HG02623 (cell line): ENCODE data around the gene AXIN2.
"Not testable (repeated sequence)": the region's sequence is repeated elsewhere in the genome, so short reads cannot be mapped to it uniquely, and the experiment has no call there.

ENCODE experiments used
- ATAC-seq: cut with Tn5 transposase; IDR thresholded peaks from one replicate; pipeline ENCODE4 v1.9.1; 2021; ENCODE audit warnings: moderate library complexity; ENCODE audit not compliant: unreplicated experiment

AXIN2 gene

GRCh38 chr17:65523853-65524664, 37.4 kb downstream of the AXIN2 start:
- no peak for ATAC-seq

GRCh38 chr17:65523411-65523810, 38.0 kb downstream of the AXIN2 start:
- ATAC-seq = no peak

- ATAC-seq = no peak
These were observed 38.6 kb downstream of the AXIN2 start for GRCh38 chr17:65522751-65523404.

DNA sequence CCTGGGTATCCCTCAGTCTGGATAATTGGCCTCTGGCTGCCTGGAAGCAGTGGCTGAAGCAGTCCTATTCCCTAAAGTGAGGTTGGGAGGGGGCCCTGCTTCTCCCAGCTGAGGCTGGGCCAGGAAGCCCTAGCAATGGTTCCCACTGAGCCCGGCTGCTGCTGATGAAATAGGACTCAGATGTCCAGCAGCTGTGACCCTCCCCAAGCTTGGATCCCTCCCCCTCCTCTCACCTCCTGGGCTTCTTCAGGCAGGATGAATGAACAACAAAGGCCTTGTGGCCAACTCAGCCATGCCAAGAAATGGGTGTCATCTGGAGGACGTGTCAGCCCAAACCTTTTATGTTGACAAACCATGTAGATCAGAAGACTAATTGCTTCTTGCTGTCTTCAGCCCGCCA, 42.0 kb downstream of the AXIN2 start:
- ATAC-seq = no peak

DNA sequence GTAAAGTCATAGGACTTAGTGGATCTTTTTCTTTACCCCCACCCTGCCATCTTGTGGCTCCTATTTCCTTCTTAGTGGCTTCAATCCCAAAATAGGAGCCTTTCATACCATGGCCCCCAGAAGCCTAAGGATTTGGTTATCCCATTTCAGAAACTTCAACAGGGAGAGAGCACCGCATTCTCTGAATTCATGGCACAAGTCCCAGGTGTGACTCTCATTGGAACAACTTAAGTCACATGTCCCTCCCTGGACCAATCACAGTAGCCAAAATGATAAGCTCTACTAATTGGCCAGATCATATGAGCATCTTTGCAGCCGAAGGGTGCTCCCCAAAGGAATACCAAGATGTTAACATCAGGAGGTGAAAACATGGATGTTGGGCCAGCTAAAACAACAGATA, 43.2 kb downstream of the AXIN2 start:
- no peak for ATAC-seq

DNA sequence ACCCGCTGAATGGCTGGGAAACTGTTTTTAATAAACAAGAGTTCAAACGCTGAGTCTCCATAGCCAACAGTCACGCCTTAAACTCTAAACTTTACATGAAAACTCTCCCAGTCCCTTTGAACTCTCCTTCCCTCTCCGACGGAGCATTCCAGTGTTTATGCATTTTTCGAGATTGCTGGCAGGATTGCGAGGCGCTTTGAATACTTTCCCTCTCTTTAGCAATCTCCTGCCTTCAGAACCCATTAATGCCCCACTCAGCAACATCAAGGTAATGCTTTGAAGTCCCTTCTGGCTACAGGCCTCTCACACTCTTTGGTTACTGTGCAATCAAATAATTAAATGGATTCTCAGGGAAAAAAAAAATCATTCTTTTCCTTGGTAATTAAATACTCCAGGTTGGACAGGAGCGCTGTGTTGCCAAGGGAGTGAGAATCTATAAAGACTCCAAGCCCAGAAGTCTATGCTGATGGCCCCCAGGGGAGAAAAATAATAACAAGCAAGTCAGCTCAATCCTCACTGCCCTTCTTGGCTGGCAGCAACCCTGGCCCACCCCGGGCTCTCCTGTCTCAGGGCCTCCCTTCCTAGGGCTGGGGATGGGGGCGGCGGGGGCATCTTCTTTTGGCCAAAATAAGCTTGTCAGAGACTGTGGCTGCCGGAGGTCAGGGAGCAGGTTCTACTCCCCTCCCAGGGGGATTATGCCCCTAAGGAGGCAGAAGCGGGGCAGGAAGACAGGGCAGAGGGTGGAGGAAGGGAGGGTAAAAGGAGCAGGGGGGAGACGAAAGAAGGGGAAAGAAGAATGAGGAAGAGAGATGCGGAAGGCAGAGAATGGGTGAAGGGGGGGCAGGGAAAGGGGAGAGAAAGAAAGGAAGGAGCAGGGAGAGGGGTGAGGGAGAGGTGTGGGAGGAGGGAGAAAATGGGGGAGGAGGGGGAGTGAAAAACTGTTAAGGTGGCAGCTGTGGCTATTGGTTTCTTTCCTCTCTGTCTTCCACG, 45.2 kb downstream of the AXIN2 start:
- ATAC-seq = no peak

GRCh38 chr17:65515512-65515911, 45.9 kb downstream of the AXIN2 start:
- ATAC-seq = no peak

DNA sequence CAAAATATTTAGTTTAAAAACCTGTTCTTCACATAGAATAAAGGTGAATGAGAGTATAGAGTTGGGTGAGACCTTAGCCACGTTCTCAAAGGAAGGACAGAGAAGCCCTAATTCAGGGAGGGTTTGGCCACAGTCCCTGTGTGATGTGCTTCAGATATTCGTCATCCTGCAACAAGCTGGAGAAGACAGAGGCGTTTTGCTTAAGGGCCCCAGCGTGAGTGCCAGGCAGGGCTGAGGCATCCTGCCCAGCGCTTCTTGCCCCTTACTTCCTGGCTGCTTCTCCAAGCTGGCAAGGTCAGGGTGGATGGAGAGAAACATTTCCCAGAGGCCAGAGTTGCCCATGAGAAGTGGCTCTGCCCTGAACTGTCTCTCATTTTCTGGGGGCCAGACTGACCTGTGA, 46.9 kb downstream of the AXIN2 start:
- ATAC-seq = no peak

GRCh38 chr17:65514082-65514481, 47.4 kb downstream of the AXIN2 start:
- ATAC-seq = no peak

- no peak for ATAC-seq
These were observed 50.1 kb downstream of the AXIN2 start for GRCh38 chr17:65511316-65511715.

DNA sequence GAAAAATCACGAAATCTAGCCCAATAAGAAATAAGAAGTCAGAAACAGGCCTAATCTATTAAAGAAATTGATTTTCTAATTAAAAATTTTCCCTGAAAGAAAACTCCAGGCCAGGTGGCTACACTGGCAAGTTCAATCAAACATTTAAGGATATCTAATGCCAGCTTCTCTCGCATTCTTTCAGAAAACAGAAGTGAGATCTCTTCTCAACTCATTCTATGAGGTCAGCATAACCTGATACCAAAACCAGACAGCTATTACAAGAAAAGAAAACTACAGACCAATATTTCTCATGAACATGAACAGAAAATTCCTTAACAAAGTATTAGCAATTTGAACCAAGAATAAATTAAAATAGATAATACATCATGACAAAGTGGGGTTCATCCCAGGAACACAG, 52.4 kb downstream of the AXIN2 start:
- ATAC-seq = no peak

DNA sequence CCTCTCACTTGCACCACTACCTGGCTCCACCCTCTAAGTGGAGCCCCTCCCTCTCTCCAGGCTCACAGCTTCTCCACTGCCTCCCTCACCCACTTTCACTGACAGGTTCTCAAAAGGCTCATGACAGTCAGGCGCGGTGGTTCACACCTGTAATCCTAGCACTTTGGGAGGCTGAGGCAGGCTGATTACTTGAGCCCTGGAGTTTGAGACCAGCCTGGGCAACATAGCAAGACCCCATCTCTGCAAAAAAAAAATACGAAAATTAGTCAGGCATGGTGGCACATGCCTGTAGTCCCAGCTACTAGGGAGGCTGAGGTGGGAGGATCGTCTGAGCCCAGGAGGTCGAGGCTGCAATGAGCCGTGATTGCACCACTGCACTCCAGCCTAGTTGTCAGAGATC, 56.8 kb downstream of the AXIN2 start:
- ATAC-seq = not testable (repeated sequence)

- ATAC-seq = no peak
These were observed 57.3 kb downstream of the AXIN2 start for GRCh38 chr17:65504141-65504540.

- no peak for ATAC-seq
These were observed 57.9 kb downstream of the AXIN2 start for GRCh38 chr17:65503557-65503956.

DNA sequence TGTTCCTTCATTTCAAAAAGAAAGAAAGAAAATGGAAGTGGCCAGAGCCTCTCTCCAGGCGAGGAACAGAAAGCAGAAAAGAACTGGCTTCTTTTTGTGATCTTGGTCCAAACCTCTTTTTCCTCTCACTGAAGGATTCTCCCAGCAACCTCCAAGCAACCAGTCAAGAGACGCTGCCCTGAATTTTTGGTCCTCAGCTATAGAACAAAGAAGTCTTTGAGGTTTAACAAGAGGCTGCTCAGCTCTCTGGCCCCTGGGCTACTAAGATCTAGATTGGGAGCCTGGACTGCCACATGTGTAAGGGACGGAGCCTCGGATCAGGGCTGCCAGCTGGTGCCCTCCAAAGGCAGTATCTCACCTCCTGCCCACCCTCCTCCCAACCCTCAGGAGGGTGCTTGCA, 62.6 kb downstream of the AXIN2 start:
- no peak for ATAC-seq

DNA sequence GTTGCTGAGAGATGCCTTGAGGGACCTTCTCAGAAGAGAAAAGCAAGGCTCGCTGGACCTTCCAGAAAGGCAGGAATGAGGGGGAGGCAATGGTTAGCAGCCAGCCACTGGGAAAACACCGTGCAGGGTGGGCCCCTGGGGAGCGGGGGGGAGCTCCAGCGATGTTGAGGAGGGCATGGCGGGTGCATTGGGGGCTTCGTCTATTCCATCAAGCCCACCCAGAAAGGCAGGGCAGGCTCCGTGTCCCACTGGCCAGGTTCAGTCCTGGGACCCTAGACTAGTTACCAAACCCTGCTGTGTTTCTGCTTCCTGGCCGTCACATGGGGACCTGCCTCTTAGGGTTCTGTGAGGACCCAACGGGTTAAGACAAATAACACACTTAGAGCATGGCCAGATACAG, 64.6 kb downstream of the AXIN2 start:
- ATAC-seq = no peak

DNA sequence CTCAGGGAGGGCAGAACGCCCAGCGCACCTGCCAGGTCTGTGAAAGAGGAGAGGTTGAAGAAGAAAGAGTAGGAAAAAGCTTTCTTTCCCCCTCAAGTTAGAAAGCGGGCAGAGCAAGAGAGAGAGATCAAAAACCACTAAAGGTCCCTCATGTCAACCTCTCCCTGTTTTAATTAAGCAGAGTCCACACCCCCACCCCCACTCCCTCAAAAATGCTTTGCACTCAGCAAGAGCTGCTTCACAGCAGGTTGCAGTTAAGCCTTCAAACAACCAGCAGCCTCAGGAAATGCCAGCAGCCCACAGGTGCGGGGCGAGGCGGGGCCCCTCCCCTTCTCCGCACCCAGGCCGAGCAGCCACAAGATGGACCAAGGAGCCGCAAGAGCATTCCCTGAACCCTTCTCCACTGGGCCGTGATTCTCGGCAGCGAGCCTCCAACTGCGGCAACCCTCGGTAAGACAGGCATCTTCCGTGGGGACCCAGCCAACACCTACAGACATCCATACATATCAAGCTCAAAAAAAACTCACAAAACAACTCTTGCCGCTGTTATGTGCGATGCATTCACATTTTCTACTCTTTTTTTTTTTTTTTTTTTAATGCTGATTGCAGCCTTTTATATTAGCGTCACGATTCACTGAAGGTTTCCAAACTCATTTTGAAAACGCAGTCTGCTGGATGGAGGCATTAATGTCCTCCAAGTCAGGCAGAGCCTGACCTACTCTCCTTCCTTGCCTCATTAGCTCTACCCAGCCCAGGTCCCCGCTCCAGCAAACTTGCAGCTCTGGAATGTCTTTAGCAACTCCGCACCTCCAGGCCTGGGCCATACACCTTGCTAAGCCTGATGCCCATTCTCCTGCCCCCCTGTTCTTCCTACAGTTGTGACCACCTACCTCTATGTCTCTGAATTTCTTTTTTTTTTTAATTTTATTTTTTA, 66.1 kb downstream of the AXIN2 start:
- ATAC-seq = no peak

DNA sequence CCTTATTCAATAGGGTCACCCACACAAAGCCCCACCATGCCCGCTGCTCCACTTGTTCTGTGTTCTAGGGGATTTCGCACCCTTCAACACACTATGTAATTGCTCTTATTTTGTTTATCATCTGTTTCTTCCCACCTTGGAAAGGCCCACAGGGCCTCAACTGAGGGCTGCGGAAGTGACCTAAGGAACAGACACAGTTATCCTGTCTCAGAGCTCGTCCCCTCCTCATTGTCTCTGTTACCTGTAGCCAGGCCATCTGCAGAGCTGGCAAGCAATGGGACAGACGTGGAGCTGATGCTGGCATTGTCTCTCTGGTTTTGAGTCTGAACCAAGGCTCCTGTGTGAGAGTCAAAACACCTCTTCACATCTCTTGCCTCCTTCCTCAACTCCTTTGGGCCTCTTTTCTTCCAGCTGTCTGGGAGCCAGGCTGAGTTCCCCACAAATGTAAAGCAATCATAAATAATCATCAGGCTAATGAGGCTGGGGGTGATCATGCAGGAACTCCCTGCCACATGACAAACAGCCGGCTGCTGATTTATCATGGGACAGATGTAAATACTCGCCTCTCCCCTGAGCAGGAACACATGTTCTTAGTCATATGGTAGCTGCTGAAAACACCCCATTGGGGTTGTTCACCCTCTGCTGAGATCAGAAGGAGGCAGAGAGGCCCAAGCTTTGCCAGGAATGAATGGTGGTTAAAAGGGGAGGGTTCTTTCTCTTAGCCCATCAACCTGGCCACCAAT, 71.9 kb downstream of the AXIN2 start:
- no peak for ATAC-seq

- no peak for ATAC-seq
These were observed 72.8 kb downstream of the AXIN2 start for GRCh38 chr17:65488665-65489064.

DNA sequence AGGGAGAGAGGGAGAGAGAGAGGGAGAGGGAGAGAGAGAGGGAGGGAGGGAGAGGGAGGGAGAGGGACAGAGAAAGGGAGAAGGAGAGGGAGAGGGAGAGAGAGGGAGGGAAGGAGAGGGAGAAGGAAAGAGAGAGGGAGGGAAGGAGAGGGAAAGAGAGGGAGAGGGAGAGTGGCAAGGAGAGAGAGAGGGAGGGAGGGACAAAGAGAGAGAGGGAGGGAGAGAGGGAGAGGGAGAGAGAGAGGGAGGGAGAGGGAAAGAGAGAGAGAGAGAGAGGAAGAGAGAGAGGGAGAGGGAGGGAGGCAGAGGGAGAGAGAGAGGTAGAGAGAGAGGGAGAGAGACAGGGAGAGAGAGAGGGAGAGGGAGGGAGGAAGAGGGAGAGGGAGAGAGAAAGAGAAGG, 73.5 kb downstream of the AXIN2 start:
- ATAC-seq = no peak
